HepG2 (cell line): Measurements from ENCODE around the gene SLC22A7. TPM values are rescaled to one million over a fixed set of nuclear protein-coding genes. Genes with fewer than 3 reads are reported as not detected.
A peak's percentile ranks its signal among the peaks of the same experiment; 100 is the strongest.

ENCODE experiments used
- ATAC-seq: fragments of 200-7000 bp; cut with Tn5 transposase; 3 replicates; pipeline ENCODE4 v1.9.1; 2020; ENCODE audit warnings: mild to moderate bottlenecking, moderate library complexity
- BruUV-seq: library from RNA; stranded (reverse); fragments of 400-500 nt; replicated peaks from 2 replicates; lab custom pipeline; 2021; lab: Mats Ljungman, UMichigan
- CTCF ChIA-PET: fragments of 300-600 bp; formaldehyde crosslinking; extraction: SDS; loops from one replicate; lab custom pipeline; 2021; ENCODE audit warnings: low total read pairs, inconsistent platforms, low intra/inter-chr PET ratio; lab: Yijun Ruan, JAX
- POLR2A ChIA-PET: fragments of 350-600 bp; sonication (Branson Sonifier 250); formaldehyde crosslinking; loops from one replicate; lab custom pipeline; 2020; ENCODE audit warnings: antibody characterized with exemption, inconsistent platforms; lab: Yijun Ruan, JAX
- DNase-seq: peaks from one replicate; pipeline ENCODE4 v3.0.0-alpha.2; 2015; ENCODE audit warnings: low spot score
- FAIRE-seq: peaks from 3 replicates; lab custom pipeline; 2011; peaks lifted over from hg19 to GRCh38; lab: Jason Lieb, UNC
- H2AFZ ChIP-seq: one replicate; pipeline ENCODE4 v1.6.1; 2011; ENCODE audit warnings: low read length, inconsistent platforms
- H3K27ac ChIP-seq: fragments of 300-600 bp; 3 replicates; pipeline ENCODE4 v1.8.0; 2011; ENCODE audit warnings: mixed run types, mild to moderate bottlenecking, mixed read lengths, low read length, inconsistent platforms; ENCODE audit not compliant: insufficient read depth; ENCODE audit errors: extremely low read length
- H3K27me3 ChIP-seq, 2 experiments: fragments of 200-600 bp in 1 of 2; 2 replicates in 1 of 2; 3 replicates in 1 of 2; pipeline versions ENCODE4 v1.6.0 to v1.8.0; 2011; ENCODE audit warnings: low read length in 2 of 2, mild to moderate bottlenecking in 2 of 2, moderate library complexity in 2 of 2, inconsistent platforms in 1 of 2; ENCODE audit not compliant: insufficient read depth in 2 of 2, control insufficient read depth in 1 of 2
- H3K36me3 ChIP-seq, 2 experiments: fragments of 200-600 bp in 1 of 2; replicated peaks in 1 of 2; 2 replicates in 1 of 2; 3 replicates in 1 of 2; pipeline versions ENCODE4 v1.5.1 to v1.8.0; 2011; ENCODE audit warnings: low read length in 2 of 2, inconsistent platforms in 1 of 2; ENCODE audit not compliant: insufficient read depth in 2 of 2, control insufficient read depth in 1 of 2
- H3K4me1 ChIP-seq: 2 replicates; pipeline ENCODE4 v1.5.1; 2012; ENCODE audit warnings: low read length, inconsistent platforms; ENCODE audit not compliant: insufficient read depth
- H3K4me2 ChIP-seq: 2 replicates; pipeline ENCODE4 v1.6.0; 2011; ENCODE audit warnings: low read depth, low read length, inconsistent platforms
- H3K4me3 ChIP-seq, 3 experiments: fragments of 200-600 bp in 1 of 3; sonication (generic), shearing (Covaris generic) in 1 of 3; replicated peaks in 1 of 3; 2 replicates each; pipeline ENCODE4 v1.5.1; 2011 to 2016; ENCODE audit warnings: low read length in 3 of 3, inconsistent platforms in 2 of 3, low read depth in 2 of 3, mild to moderate bottlenecking in 2 of 3, control low read depth in 1 of 3, mixed read lengths in 1 of 3; ENCODE audit not compliant: insufficient read depth in 1 of 3
- H3K79me2 ChIP-seq: one replicate; pipeline ENCODE4 v1.6.1; 2011; ENCODE audit warnings: low read length, inconsistent platforms; ENCODE audit not compliant: insufficient read depth
- H3K9ac ChIP-seq: 2 replicates; pipeline ENCODE4 v1.6.0; 2011; ENCODE audit warnings: mild to moderate bottlenecking, low read depth, low read length, inconsistent platforms; ENCODE audit not compliant: insufficient read depth
- H3K9me3 ChIP-seq: 2 replicates; pipeline ENCODE4 v1.5.1; 2012; ENCODE audit warnings: mild to moderate bottlenecking, low read length
- H4K20me1 ChIP-seq: 2 replicates; pipeline ENCODE4 v1.6.0; 2011; ENCODE audit warnings: inconsistent platforms, mild to moderate bottlenecking, low read length, moderate library complexity; ENCODE audit not compliant: insufficient read depth
- AGO2 ChIP-seq: fragments of 200-400 bp; formaldehyde crosslinking; optimal IDR thresholded peaks from 2 replicates; pipeline ENCODE3; 2017; ENCODE audit warnings: mild to moderate bottlenecking, low read depth, low read length, moderate library complexity
- DDIT3 ChIP-seq: sonication (generic); formaldehyde crosslinking; IDR thresholded peaks from 2 replicates; pipeline ENCODE4 v1.4.0; 2020; ENCODE audit warnings: mild to moderate bottlenecking, missing genetic modification reagents
- HNF1B ChIP-seq: sonication (generic); formaldehyde crosslinking; IDR thresholded peaks from 2 replicates; pipeline ENCODE4 v1.5.1; 2020; ENCODE audit warnings: mild to moderate bottlenecking, moderate library complexity, missing genetic modification reagents
- NCOR1 ChIP-seq: fragments of 200-600 bp; sonication (generic); IDR thresholded peaks from 2 replicates; pipeline ENCODE4 v1.7.0; 2017; ENCODE audit warnings: antibody characterized with exemption, low read length, borderline replicate concordance
- PBX2 ChIP-seq: IDR thresholded peaks from 2 replicates; pipeline ENCODE4 v1.6.1; 2016; ENCODE audit warnings: control low read depth
- RNF219 ChIP-seq: sonication (generic); formaldehyde crosslinking; IDR thresholded peaks from 2 replicates; pipeline ENCODE4 v1.5.0; 2020; ENCODE audit warnings: mild to moderate bottlenecking, missing genetic modification reagents
- SP2 ChIP-seq: sonication (generic); formaldehyde crosslinking; IDR thresholded peaks from 2 replicates; pipeline ENCODE4 v1.5.1; 2020; ENCODE audit warnings: mild to moderate bottlenecking, missing genetic modification reagents
- STAT5B ChIP-seq: sonication (generic); formaldehyde crosslinking; IDR thresholded peaks from 2 replicates; pipeline ENCODE4 v1.4.0; 2020; ENCODE audit warnings: missing genetic modification reagents
- TOPORS ChIP-seq: sonication (generic); formaldehyde crosslinking; IDR thresholded peaks from 2 replicates; pipeline ENCODE4 v1.8.0; 2023; ENCODE audit warnings: mild to moderate bottlenecking, missing genetic modification reagents
- UBTF ChIP-seq: sonication (generic); formaldehyde crosslinking; IDR thresholded peaks from 2 replicates; pipeline ENCODE4 v1.4.0; 2020; ENCODE audit warnings: mild to moderate bottlenecking, missing genetic modification reagents
- ZBTB21 ChIP-seq: sonication (generic); formaldehyde crosslinking; IDR thresholded peaks from 2 replicates; pipeline ENCODE4 v1.4.0; 2020; ENCODE audit warnings: missing genetic modification reagents
- ZNF501 ChIP-seq: sonication (generic); formaldehyde crosslinking; IDR thresholded peaks from 2 replicates; pipeline ENCODE4 v1.5.1; 2020; ENCODE audit warnings: mild to moderate bottlenecking, moderate library complexity, missing genetic modification reagents
- ZNF572 ChIP-seq: sonication (generic); formaldehyde crosslinking; IDR thresholded peaks from 2 replicates; pipeline ENCODE4 v1.5.1; 2020; ENCODE audit warnings: mild to moderate bottlenecking, missing genetic modification reagents
- ZNF607 ChIP-seq: sonication (generic); formaldehyde crosslinking; IDR thresholded peaks from 2 replicates; pipeline ENCODE4 v1.5.1; 2020; ENCODE audit warnings: missing genetic modification reagents, mild to moderate bottlenecking, borderline replicate concordance
- WGBS: methylation state at CpG from one replicate; pipeline ENCODE4 v1.1.6; 2017; ENCODE audit warnings: low lambda C conversion rate; 5-methylcytosine and 5-hydroxymethylcytosine counted together
- in situ Hi-C: cut with HindIII; loops from 2 replicates; pipeline ENCODE4 v1.10.0; 2017; ENCODE audit warnings: low pct_unique_long_range_greater_than_20kb; ENCODE audit not compliant: extremely low pct_ligation_motif_present
- intact Hi-C: fragments of 100-400 bp; cut with micrococcal nuclease; formaldehyde crosslinking; loops from one replicate; pipeline ENCODE4 v1.10.0; 2022; ENCODE audit not compliant: unreplicated experiment
- polyA plus RNA-seq, 8 experiments: library from polyadenylated mRNA; depleted of rRNA in 3 of 8; stranded (reverse) in 7 of 8; unstranded in 1 of 8; fragments of >200 nt; fragmentation: Illumina TruSeq in 4 of 8; extraction: Trizol in 4 of 8; gene quantifications; 2 replicates each; pipeline versions ENCODE4 v1.2.1 to v1.2.3, GENCODE V29; 2011 to 2016; ENCODE audit warnings: low read depth in 4 of 8, missing spikeins in 1 of 8, mixed read lengths in 1 of 8; ENCODE audit not compliant: insufficient read depth in 1 of 8
- total RNA-seq, 5 experiments: library from RNA; depleted of rRNA; stranded (reverse); fragments of >200 nt; fragmentation: Illumina TruSeq; extraction: Trizol; gene quantifications; 2 replicates each; pipeline ENCODE4 v1.2.3, GENCODE V29; 2016; ENCODE audit warnings: low read depth in 1 of 5

SLC22A7 gene
- total and polyA plus RNA-seq, 2 of the 13 experiments (the other 11 are each of a cell fraction or from before 2014, with no cell fraction given): 5.3 to 22.6 TPM

- WGBS: 98% methylated on average over 6 of the region's 6 CpGs
- Histone ChIP-seq H3K4me3 (peak overlapping the region in 1 of 3 experiments; percentile 42; a peak in 1 of 6 replicates), H3K4me2 (peak overlapping the region; percentile 64), H2AFZ (no peak overlapping the region), H3K36me3 (no peaks in the 10 kb centered on the region), H3K9me3 (no peaks in the 10 kb centered on the region), H3K27me3 (no peaks in the 10 kb centered on the region), H4K20me1 (no peaks in the 10 kb centered on the region), H3K4me1 (peaks cover 74% of the 10 kb centered on the region), H3K9ac (peak overlapping the region; percentile 68), H3K79me2 (no peaks in the 10 kb centered on the region), H3K27ac (peak overlapping the region; percentile 72)
- no TSS peak for BruUV-seq
- intact Hi-C loops (no loop called here), in situ Hi-C loops (no loop called here)
- FAIRE-seq (no peak), ATAC-seq (no peak), DNase-seq (no peak)
- CTCF ChIA-PET: interaction anchor here (0.8 to 2.8 kb wide), 2 partner anchors 21 to 23 kb away, joined by 4 to 23 read pairs; no protein-coding TSS in a partner anchor
- POLR2A ChIA-PET: interaction anchor here (1.0 to 8.3 kb wide), 7 partner anchors 11 to 407 kb away, joined by 3 to 314 read pairs (median 6); partner anchors contain the start of genes DNPH1, RPL7L1, SLC22A7 and ZNF318
- TF ChIP-seq UBTF (CRISPR knock-in tag) (0 out of 2 replicates have a peak, but pooled peaks have one; percentile 14), PBX2 (CRISPR knock-in tag) (0 out of 2 replicates have a peak, but pooled peaks have one; percentile 15), ZNF501 (peak; percentile 54), AGO2 (peak; percentile 17), DDIT3 (no peak), SP2 (CRISPR knock-in tag) (0 out of 2 replicates have a peak, but pooled peaks have one; percentile 28), ZNF607 (peak; percentile 41; the same call in 1 of the 2 replicates), TOPORS (no peak), RNF219 (no peak), ZNF572 (CRISPR knock-in tag) (peak; percentile 76; the same call in 1 of the 2 replicates), HNF1B (CRISPR knock-in tag) (0 out of 2 replicates have a peak, but pooled peaks have one; percentile 32), ZBTB21 (CRISPR knock-in tag) (no peak), NCOR1 (no peak), STAT5B (CRISPR knock-in tag) (no peak)
Measured at GRCh38 chr6:43286456-43286979, 11.5 kb upstream of the SLC22A7 start.
